Stimulated activated CD8-positive, alpha-beta memory T cell treated with anti-CD3 and anti-CD28 coated beads, Interleukin-7, amount 100 ng/mL, for 4 hours (primary cell): ENCODE results near the gene NOTCH4.
"Not testable (repeated sequence)": the region's sequence is repeated elsewhere in the genome, so short reads cannot be mapped to it uniquely, and the experiment has no call there.

Experiments used
- DNase-seq, 2 donors: peaks; one replicate each; pipeline ENCODE4 v3.0.0-alpha.2; 2020; ENCODE audit warnings: low read depth in 2 of 2

Gene NOTCH4

GRCh38 chr6:32223258-32224235 lies at the start of gene NOTCH4:
TSS of gene NOTCH4 (minus strand) at chr6:32224067. CDS start at chr6:32223928, 139 bp downstream.
- DNase-seq: no peak

- DNase-seq: no peak
Measured at GRCh38 chr6:32271429-32271828, 47.6 kb upstream of the NOTCH4 start.

- not testable (repeated sequence) for DNase-seq
Measured at GRCh38 chr6:32268459-32268858, 44.6 kb upstream of the NOTCH4 start.

GRCh38 chr6:32267035-32267434 lies 43.2 kb upstream of the NOTCH4 start:
- no peak for DNase-seq

- DNase-seq: not testable (repeated sequence)
Measured at GRCh38 chr6:32257262-32257661, 33.4 kb upstream of the NOTCH4 start.

- DNase-seq: peak; percentile 53 to 55
Measured at GRCh38 chr6:32255199-32256153, 31.6 kb upstream of the NOTCH4 start.

- no peak for DNase-seq
Measured at GRCh38 chr6:32254761-32255198, 30.9 kb upstream of the NOTCH4 start.

- DNase-seq: no peak
Measured at GRCh38 chr6:32252331-32253009, 28.6 kb upstream of the NOTCH4 start.

GRCh38 chr6:32249262-32249661 lies 25.4 kb upstream of the NOTCH4 start:
- DNase-seq: no peak

GRCh38 chr6:32247401-32247800 lies 23.5 kb upstream of the NOTCH4 start:
- DNase-seq: no peak

- DNase-seq: peak; percentile 39 to 57
Measured at GRCh38 chr6:32244946-32245398, 21.1 kb upstream of the NOTCH4 start.

GRCh38 chr6:32244270-32244669 lies 20.4 kb upstream of the NOTCH4 start:
- DNase-seq: no peak

GRCh38 chr6:32242318-32242813 lies 18.5 kb upstream of the NOTCH4 start:
- DNase-seq: not testable (repeated sequence)

GRCh38 chr6:32240686-32241085 lies 16.8 kb upstream of the NOTCH4 start:
- DNase-seq: no peak

GRCh38 chr6:32239462-32239861 lies 15.6 kb upstream of the NOTCH4 start:
- DNase-seq: no peak

GRCh38 chr6:32234934-32235333 lies 11.1 kb upstream of the NOTCH4 start:
- DNase-seq: no peak

GRCh38 chr6:32226434-32226833 lies 2.6 kb upstream of the NOTCH4 start:
- no peak for DNase-seq

GRCh38 chr6:32224696-32225095 lies 829 bp upstream of the NOTCH4 start:
- no peak for DNase-seq

- no peak for DNase-seq
Measured at GRCh38 chr6:32222333-32223230, 1.3 kb downstream of the NOTCH4 start.

GRCh38 chr6:32220021-32220420 lies 3.8 kb downstream of the NOTCH4 start:
- no peak for DNase-seq
